Right lung (tissue), 5 donors: Measurements from ENCODE around the gene CUL2. TPM values are rescaled to one million over a fixed set of nuclear protein-coding genes. Genes with fewer than 3 reads are reported as not detected.
"Not testable (repeated sequence)": the region's sequence is repeated elsewhere in the genome, so short reads cannot be mapped to it uniquely, and the experiment has no call there.

Source experiments
- DNase-seq, 2 donors: peaks; one replicate each; pipeline ENCODE4 v3.0.0-alpha.2; 2013
- polyA plus RNA-seq, 5 donors: library from polyadenylated mRNA; unstranded; fragments of 120-200 nt; gene quantifications; one replicate each; pipeline versions ENCODE4 v1.2.1 to v1.2.3, GENCODE V29; 2013; ENCODE audit warnings: inconsistent platforms in 1 of 5, low replicate concordance in 1 of 5; ENCODE audit not compliant: insufficient read length in 5 of 5, insufficient read depth in 1 of 5

The CUL2 gene
- polyA plus RNA-seq, 5 donors = 32.2 to 47.4 (median 39.8) TPM

GRCh38 chr10:35027567-35027966 lies 62.6 kb downstream of the CUL2 start:
- no peak for DNase-seq

GRCh38 chr10:35025916-35026315 lies 64.2 kb downstream of the CUL2 start:
- DNase-seq = no peak

GRCh38 chr10:35020481-35020880 lies 69.7 kb downstream of the CUL2 start:
- DNase-seq = no peak

GRCh38 chr10:35019041-35020024 lies 70.8 kb downstream of the CUL2 start:
- DNase-seq = no peak

GRCh38 chr10:35017608-35018007 lies 72.5 kb downstream of the CUL2 start:
- no peak for DNase-seq

- DNase-seq = no peak
These were observed 74.2 kb downstream of the CUL2 start for GRCh38 chr10:35015843-35016408.

- DNase-seq = no peak
These were observed 77.4 kb downstream of the CUL2 start for GRCh38 chr10:35012781-35013180.

- no peak for DNase-seq
These were observed 78.4 kb downstream of the CUL2 start for GRCh38 chr10:35011771-35012191.

- DNase-seq = no peak
These were observed 82.3 kb downstream of the CUL2 start for GRCh38 chr10:35007858-35008301.

GRCh38 chr10:35006836-35007235 lies 83.3 kb downstream of the CUL2 start:
- DNase-seq = no peak

- no peak for DNase-seq
These were observed 84.3 kb downstream of the CUL2 start for GRCh38 chr10:35005868-35006267.

GRCh38 chr10:35004651-35005050 lies 85.5 kb downstream of the CUL2 start:
- no peak for DNase-seq

- DNase-seq = no peak
These were observed 86.2 kb downstream of the CUL2 start for GRCh38 chr10:35003906-35004305.

- no peak for DNase-seq
These were observed 89.2 kb downstream of the CUL2 start for GRCh38 chr10:35000936-35001335.

- no peak for DNase-seq
These were observed 90.6 kb downstream of the CUL2 start for GRCh38 chr10:34999532-34999931.

GRCh38 chr10:34998940-34999339 lies 91.2 kb downstream of the CUL2 start:
- no peak for DNase-seq

- DNase-seq = no peak
These were observed 93.3 kb downstream of the CUL2 start for GRCh38 chr10:34996843-34997242.

GRCh38 chr10:34995925-34996324 lies 94.2 kb downstream of the CUL2 start:
- no peak for DNase-seq

- DNase-seq = peak; percentile 55 to 60
These were observed 95.5 kb downstream of the CUL2 start for GRCh38 chr10:34994565-34995142.

GRCh38 chr10:34993782-34994181 lies 96.4 kb downstream of the CUL2 start:
- no peak for DNase-seq

GRCh38 chr10:34991117-34991516 lies 99.0 kb downstream of the CUL2 start:
- not testable (repeated sequence) for DNase-seq

- no peak for DNase-seq
These were observed 101.6 kb downstream of the CUL2 start for GRCh38 chr10:34988397-34989067.
